PC-3 (cell line): ENCODE data around the gene NPAS2. TPM values are rescaled to one million over a fixed set of nuclear protein-coding genes. Genes with fewer than 3 reads are reported as not detected.

Experiments used
- ATAC-seq: fragments of 200-7000 bp; cut with Tn5 transposase; 2 replicates; pipeline ENCODE4 v1.9.1; 2020; ENCODE audit warnings: mild to moderate bottlenecking, moderate library complexity
- BruUV-seq: library from RNA; stranded (reverse); fragments of 400-500 nt; replicated peaks from 2 replicates; lab custom pipeline; 2021; lab: Mats Ljungman, UMichigan
- CTCF ChIA-PET: fragments of 300-600 bp; sonication (Branson Sonifier 250); formaldehyde crosslinking; loops from one replicate; lab custom pipeline; 2022; ENCODE audit warnings: antibody characterized with exemption; lab: Charles Lee
- POLR2A ChIA-PET: fragments of 300-600 bp; sonication (Branson Sonifier 250); formaldehyde crosslinking; loops from one replicate; lab custom pipeline; 2022; ENCODE audit warnings: antibody characterized with exemption; ENCODE audit not compliant: unreplicated experiment; lab: Charles Lee
- DNase-seq: peaks from one replicate; pipeline ENCODE4 v3.0.0-alpha.2; 2015
- H2AFZ ChIP-seq: fragments of 300-600 bp; sonication (generic); 2 replicates; pipeline ENCODE4 v1.6.0; 2016; ENCODE audit warnings: antibody characterized with exemption, low read length
- H3F3A ChIP-seq: fragments of 300-600 bp; sonication (generic); one replicate; pipeline ENCODE4 v1.6.0; 2017; ENCODE audit warnings: antibody characterized with exemption, low read length, control low read depth, mild to moderate bottlenecking; ENCODE audit not compliant: unreplicated experiment
- H3K27ac ChIP-seq: fragments of 300-600 bp; sonication (generic); 2 replicates; pipeline ENCODE4 v1.5.1; 2016; ENCODE audit warnings: mild to moderate bottlenecking, low read length
- H3K27me3 ChIP-seq: fragments of 300-600 bp; sonication (generic); 2 replicates; pipeline ENCODE4 v1.6.1; 2016; ENCODE audit warnings: low read length, mixed read lengths
- H3K36me3 ChIP-seq: fragments of 300-600 bp; sonication (generic); 2 replicates; pipeline ENCODE4 v1.6.1; 2016; ENCODE audit warnings: low read depth, mixed run types, low read length, mixed read lengths
- H3K4me1 ChIP-seq: fragments of 300-600 bp; sonication (generic); 2 replicates; pipeline ENCODE4 v1.5.1; 2016; ENCODE audit warnings: low read length; ENCODE audit not compliant: insufficient read depth
- H3K4me2 ChIP-seq: fragments of 300-600 bp; sonication (generic); 2 replicates; pipeline ENCODE4 v1.6.0; 2016; ENCODE audit warnings: low read length
- H3K4me3 ChIP-seq: fragments of 300-600 bp; sonication (generic); 2 replicates; pipeline ENCODE4 v1.5.1; 2016; ENCODE audit warnings: mild to moderate bottlenecking, low read length, mixed read lengths
- H3K79me2 ChIP-seq: fragments of 300-600 bp; sonication (generic); 2 replicates; pipeline ENCODE4 v1.6.1; 2017; ENCODE audit warnings: low read length, mixed read lengths
- H3K9ac ChIP-seq: fragments of 300-600 bp; sonication (generic); 2 replicates; pipeline ENCODE4 v1.6.0; 2016; ENCODE audit warnings: mild to moderate bottlenecking, low read length
- H3K9me2 ChIP-seq: fragments of 300-600 bp; sonication (generic); replicated peaks from 2 replicates; pipeline ENCODE4 v1.6.1; 2016; ENCODE audit warnings: mixed run types, low read length, mixed read lengths
- H3K9me3 ChIP-seq: fragments of 300-600 bp; sonication (generic); 2 replicates; pipeline ENCODE4 v1.6.1; 2016; ENCODE audit warnings: low read length, mixed read lengths
- H4K20me1 ChIP-seq: fragments of 300-600 bp; sonication (generic); 2 replicates; pipeline ENCODE4 v1.6.1; 2016; ENCODE audit warnings: low read length, mixed read lengths
- EZH2 ChIP-seq: fragments of 300-600 bp; sonication (generic); IDR thresholded peaks from one replicate; pipeline ENCODE4 v1.6.1; 2017; ENCODE audit warnings: antibody characterized with exemption, mild to moderate bottlenecking, low read length; ENCODE audit not compliant: unreplicated experiment
- EZH2phosphoT487 ChIP-seq: fragments of 300-600 bp; sonication (generic); IDR thresholded peaks from 2 replicates; pipeline ENCODE4 v1.6.1; 2018; ENCODE audit warnings: mild to moderate bottlenecking, antibody characterized with exemption, low read length, borderline replicate concordance
- intact Hi-C: fragments of 100-400 bp; cut with micrococcal nuclease; formaldehyde crosslinking; loops from 2 replicates; pipeline ENCODE4 v1.9.0; 2023
- total RNA-seq: library from RNA; depleted of rRNA; stranded (reverse); fragments of >200 nt; gene quantifications from 2 replicates; pipeline ENCODE4 v1.2.3, GENCODE V29; 2014
- TF ChIP-seq, protein P1 (sequence below): fragments of 300-600 bp; sonication (generic); conservative IDR thresholded peaks from 2 replicates; pipeline ENCODE4 v1.5.1; 2017; ENCODE audit warnings: antibody characterized with exemption, low read depth, mild to moderate bottlenecking, low read length

The NPAS2 gene
- total RNA-seq, 1 experiment from 2014 or later = 55.4 TPM

DNA sequence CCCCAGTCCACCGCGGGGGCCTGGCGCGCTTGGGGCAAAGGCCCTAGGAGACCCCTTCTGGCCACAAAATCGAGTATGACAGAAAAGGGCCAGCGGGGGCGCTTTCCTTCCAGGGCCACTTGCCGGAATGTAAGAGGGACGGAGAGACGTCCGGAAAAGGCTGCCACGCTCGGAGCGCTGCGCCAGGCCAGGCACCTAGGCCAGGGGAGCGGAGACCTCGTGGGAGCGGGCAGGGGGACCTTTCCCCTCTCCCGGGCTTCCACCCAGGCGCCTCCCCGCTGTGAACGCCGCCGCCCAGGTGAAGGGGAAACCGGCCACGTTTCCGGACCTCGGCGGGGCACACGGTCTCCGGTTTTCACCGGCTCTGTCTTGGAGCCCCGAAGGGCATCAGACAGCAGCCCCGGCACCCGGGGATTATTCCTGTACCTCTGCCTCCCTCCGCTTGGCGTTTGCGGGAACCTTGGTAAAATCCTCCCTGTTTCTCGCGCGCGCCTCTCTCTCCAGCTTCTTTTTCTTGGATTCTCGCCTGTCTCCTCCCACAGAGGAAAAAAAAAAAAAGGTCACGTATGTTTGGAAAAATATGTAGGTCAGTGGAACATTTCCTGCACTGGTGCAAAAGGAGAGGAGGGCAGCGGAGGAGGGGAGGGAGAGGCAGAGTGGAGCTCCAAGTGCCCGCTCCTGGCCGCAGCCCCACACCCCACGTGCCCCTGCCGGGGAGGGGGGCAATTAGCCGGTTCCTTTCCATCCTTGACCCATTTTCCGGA lies 1.2 kb upstream of the NPAS2 start:
- H3F3A ChIP-seq = no peaks in the 10 kb centered on the region
- peaks cover 36% of the 10 kb centered on the region for H3K4me1 ChIP-seq
- peak overlapping the region; percentile 46 for H2AFZ ChIP-seq
- peak overlapping the region; percentile 88 for H3K4me2 ChIP-seq
- POLR2A ChIA-PET = interaction anchor here (0.6 to 1.6 kb wide), 11 partner anchors 10 to 255 kb away, joined by 3 to 14 read pairs (median 7); no protein-coding TSS in a partner anchor
- no peaks in the 10 kb centered on the region for H3K27me3 ChIP-seq
- peak overlapping the region; percentile 76 for H3K4me3 ChIP-seq
- intact Hi-C loops = loop anchor here (1.0 to 2.0 kb wide), 6 partner anchors 32 to 208 kb away; no protein-coding TSS in a partner anchor
- no peaks in the 10 kb centered on the region for H3K9me3 ChIP-seq
- peak; percentile 79 for DNase-seq
- peak; percentile 55 for ATAC-seq
- H3K79me2 ChIP-seq = peaks cover 44% of the 10 kb centered on the region
- H3K9ac ChIP-seq = peak overlapping the region; percentile 96
- H4K20me1 ChIP-seq = peaks cover 23% of the 10 kb centered on the region
- H3K36me3 ChIP-seq = 0 out of 2 replicates have a peak, but pooled peaks cover under 1% of the 10 kb centered on the region
- TF ChIP-seq EZH2 (no peak), EZH2phosphoT487 (no peak)
- TF ChIP-seq, protein P1, sequence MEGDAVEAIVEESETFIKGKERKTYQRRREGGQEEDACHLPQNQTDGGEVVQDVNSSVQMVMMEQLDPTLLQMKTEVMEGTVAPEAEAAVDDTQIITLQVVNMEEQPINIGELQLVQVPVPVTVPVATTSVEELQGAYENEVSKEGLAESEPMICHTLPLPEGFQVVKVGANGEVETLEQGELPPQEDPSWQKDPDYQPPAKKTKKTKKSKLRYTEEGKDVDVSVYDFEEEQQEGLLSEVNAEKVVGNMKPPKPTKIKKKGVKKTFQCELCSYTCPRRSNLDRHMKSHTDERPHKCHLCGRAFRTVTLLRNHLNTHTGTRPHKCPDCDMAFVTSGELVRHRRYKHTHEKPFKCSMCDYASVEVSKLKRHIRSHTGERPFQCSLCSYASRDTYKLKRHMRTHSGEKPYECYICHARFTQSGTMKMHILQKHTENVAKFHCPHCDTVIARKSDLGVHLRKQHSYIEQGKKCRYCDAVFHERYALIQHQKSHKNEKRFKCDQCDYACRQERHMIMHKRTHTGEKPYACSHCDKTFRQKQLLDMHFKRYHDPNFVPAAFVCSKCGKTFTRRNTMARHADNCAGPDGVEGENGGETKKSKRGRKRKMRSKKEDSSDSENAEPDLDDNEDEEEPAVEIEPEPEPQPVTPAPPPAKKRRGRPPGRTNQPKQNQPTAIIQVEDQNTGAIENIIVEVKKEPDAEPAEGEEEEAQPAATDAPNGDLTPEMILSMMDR = peak; percentile 60
- H3K9me2 ChIP-seq = no peaks in the 10 kb centered on the region
- CTCF ChIA-PET = interaction anchor here (0.6 to 1.7 kb wide), 8 partner anchors 11 to 212 kb away, joined by 3 to 23 read pairs (median 4); no protein-coding TSS in a partner anchor
- H3K27ac ChIP-seq = peak overlapping the region; percentile 93
- BruUV-seq = TSS peak; percentile 34

DNA sequence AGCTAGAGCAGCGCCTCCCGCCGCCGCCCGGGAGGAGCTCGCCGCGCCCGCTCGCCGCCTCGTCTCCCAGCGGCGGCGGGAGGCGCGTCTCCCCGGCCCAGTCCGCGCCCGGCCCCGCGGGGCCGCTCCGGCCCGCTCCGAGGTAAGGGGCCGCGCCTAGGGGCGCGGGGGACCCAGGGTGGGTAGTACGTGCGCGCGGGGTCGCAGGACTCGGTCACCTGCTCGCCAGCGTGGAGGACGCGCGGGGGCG lies 259 bp downstream of the NPAS2 start:
- intact Hi-C loops = no loop called here
- H3K27me3 ChIP-seq = no peaks in the 10 kb centered on the region
- no peaks in the 10 kb centered on the region for H3K9me3 ChIP-seq
- ATAC-seq (no peak), DNase-seq (no peak)
- H3K36me3 ChIP-seq = 0 out of 2 replicates have a peak, but pooled peaks cover 3% of the 10 kb centered on the region
- peak overlapping the region; percentile 73 for H3K27ac ChIP-seq
- H3F3A ChIP-seq = no peaks in the 10 kb centered on the region
- TF ChIP-seq EZH2phosphoT487 (no peak), EZH2 (no peak)
- peaks cover 59% of the 10 kb centered on the region for H3K79me2 ChIP-seq
- no TSS peak for BruUV-seq
- H3K9ac ChIP-seq = peak overlapping the region; percentile 96
- H3K4me1 ChIP-seq = peaks cover 43% of the 10 kb centered on the region
- H3K9me2 ChIP-seq = no peaks in the 10 kb centered on the region
- H3K4me2 ChIP-seq = peak overlapping the region; percentile 85
- ChIA-PET POLR2A (interaction anchor here (0.6 kb wide), 1 partner anchor 39 kb away, joined by 9 read pairs; no protein-coding TSS in a partner anchor), CTCF (no interaction called here)
- no peak overlapping the region for H2AFZ ChIP-seq
- peak overlapping the region; percentile 93 for H3K4me3 ChIP-seq
- H4K20me1 ChIP-seq = peaks cover 37% of the 10 kb centered on the region

DNA sequence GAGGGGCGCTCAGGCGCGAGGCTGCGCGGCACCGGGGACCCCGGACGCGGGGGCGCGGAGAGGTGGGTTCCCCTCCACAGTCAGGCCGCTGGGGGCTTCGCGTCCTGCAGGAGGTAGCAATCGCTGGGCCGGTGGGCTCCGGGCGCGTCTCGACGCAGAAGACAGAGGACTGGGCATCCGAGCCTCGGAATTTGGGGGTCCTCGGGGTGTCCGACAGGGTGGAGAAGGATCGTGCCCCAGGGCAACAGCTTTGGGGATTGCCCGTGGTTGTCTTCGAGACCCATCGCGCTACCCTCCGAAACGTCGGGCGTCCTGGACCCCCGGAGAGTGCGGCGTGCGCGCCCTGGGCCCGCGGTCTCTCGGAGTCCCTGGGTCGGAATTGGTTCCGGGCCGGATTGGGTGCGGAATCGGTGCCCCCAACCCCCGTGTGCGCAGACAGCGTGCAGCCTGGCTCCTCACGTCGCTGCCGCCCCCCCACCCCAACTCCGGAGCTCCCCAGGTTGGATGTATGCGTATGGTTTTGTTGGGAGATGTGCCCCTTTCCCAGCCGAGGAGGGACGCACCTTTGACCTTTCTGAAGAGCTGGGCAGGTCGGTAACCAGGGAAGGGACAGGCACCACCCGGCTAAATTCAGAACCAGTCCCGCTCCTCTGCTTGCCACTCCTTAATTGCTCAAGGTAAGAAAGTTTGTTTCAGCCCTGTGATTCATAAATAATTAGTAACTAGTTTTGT lies 750 bp downstream of the NPAS2 start:
- BruUV-seq = no TSS peak
- no peak for DNase-seq
- peak overlapping the region; percentile 73 for H3K27ac ChIP-seq
- H3K79me2 ChIP-seq = peaks cover 63% of the 10 kb centered on the region
- H3K9me3 ChIP-seq = no peaks in the 10 kb centered on the region
- TF ChIP-seq, protein P1 = no peak
- TF ChIP-seq EZH2 (no peak), EZH2phosphoT487 (no peak)
- H3K27me3 ChIP-seq = no peaks in the 10 kb centered on the region
- intact Hi-C loops = no loop called here
- peaks cover 6% of the 10 kb centered on the region; the same call in 1 of the 2 replicates for H3K36me3 ChIP-seq
- no peak for ATAC-seq
- no peaks in the 10 kb centered on the region for H3K9me2 ChIP-seq
- peaks cover 42% of the 10 kb centered on the region for H4K20me1 ChIP-seq
- ChIA-PET CTCF (interaction anchor here (0.6 to 1.1 kb wide), 4 partner anchors 53 to 90 kb away, joined by 3 to 8 read pairs (median 4); no protein-coding TSS in a partner anchor), POLR2A (interaction anchor here (0.6 to 0.7 kb wide), 2 partner anchors 36 to 40 kb away, joined by 9 to 15 read pairs; no protein-coding TSS in a partner anchor)
- H3F3A ChIP-seq = no peaks in the 10 kb centered on the region
- peaks cover 45% of the 10 kb centered on the region for H3K4me1 ChIP-seq
- peak overlapping the region; percentile 85 for H3K4me2 ChIP-seq
- H3K9ac ChIP-seq = peak overlapping the region; percentile 96
- peak overlapping the region; percentile 93 for H3K4me3 ChIP-seq
- no peak overlapping the region; the same call in 1 of the 2 replicates for H2AFZ ChIP-seq
